Effector memory CD4-positive, alpha-beta T cell (primary cell): ENCODE measurements around the gene CLASP1.

Experiments
- DNase-seq, 3 donors: peaks; one replicate each; pipeline ENCODE4 v3.0.0-alpha.2; 2020
- H3K27ac ChIP-seq: 2 replicates; pipeline ENCODE4 v1.7.0; 2013; ENCODE audit warnings: mild to moderate bottlenecking, low read length, moderate library complexity; ENCODE audit not compliant: insufficient read depth, poor library complexity, severe bottlenecking
- H3K27me3 ChIP-seq: replicated peaks from 2 replicates; pipeline ENCODE4 v1.7.0; 2013; ENCODE audit warnings: mild to moderate bottlenecking, low read length; ENCODE audit not compliant: insufficient read depth, control insufficient read depth, poor library complexity, severe bottlenecking
- H3K36me3 ChIP-seq: 2 replicates; pipeline ENCODE4 v1.7.0; 2013; ENCODE audit warnings: mild to moderate bottlenecking, low read length, moderate library complexity; ENCODE audit not compliant: control insufficient read depth, insufficient read depth
- H3K4me1 ChIP-seq: 2 replicates; pipeline ENCODE4 v1.7.0; 2013; ENCODE audit warnings: low read length, mild to moderate bottlenecking; ENCODE audit not compliant: control insufficient read depth, insufficient read depth, poor library complexity, severe bottlenecking
- H3K4me3 ChIP-seq: 2 replicates; pipeline ENCODE4 v1.7.0; 2013; ENCODE audit warnings: low read length, low read depth, mild to moderate bottlenecking; ENCODE audit not compliant: insufficient read depth, poor library complexity, severe bottlenecking
- H3K9me3 ChIP-seq: 2 replicates; pipeline ENCODE4 v1.7.0; 2013; ENCODE audit warnings: mild to moderate bottlenecking, low read length, moderate library complexity; ENCODE audit not compliant: control insufficient read depth

CLASP1 gene

DNA sequence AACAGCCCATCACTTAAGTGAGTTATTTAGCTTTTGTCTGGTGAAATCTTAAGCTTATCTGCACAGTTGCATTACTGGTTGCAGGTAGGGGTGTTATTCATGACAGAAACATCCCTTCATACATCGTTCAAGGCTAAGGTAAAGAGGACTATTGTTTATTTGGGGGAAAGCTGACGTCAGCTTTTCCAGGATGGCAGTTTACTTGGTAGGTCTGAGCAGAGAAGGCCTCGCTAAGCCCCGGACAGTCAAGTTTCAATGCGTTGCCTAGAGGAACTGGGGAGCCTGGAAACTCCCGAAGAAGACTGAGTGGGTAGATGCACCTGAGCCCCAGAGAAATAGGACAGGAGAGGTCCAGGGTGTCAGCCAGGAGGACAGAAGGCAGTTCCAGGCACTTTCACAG is 116.4 kb downstream of the CLASP1 start:
- Histone ChIP-seq H3K27me3 (no peaks in the 10 kb centered on the region), H3K27ac (peak overlapping the region; percentile 26), H3K9me3 (no peaks in the 10 kb centered on the region), H3K4me3 (no peak overlapping the region), H3K36me3 (no peaks in the 10 kb centered on the region), H3K4me1 (peaks cover 5% of the 10 kb centered on the region)
- DNase-seq: no peak

DNA sequence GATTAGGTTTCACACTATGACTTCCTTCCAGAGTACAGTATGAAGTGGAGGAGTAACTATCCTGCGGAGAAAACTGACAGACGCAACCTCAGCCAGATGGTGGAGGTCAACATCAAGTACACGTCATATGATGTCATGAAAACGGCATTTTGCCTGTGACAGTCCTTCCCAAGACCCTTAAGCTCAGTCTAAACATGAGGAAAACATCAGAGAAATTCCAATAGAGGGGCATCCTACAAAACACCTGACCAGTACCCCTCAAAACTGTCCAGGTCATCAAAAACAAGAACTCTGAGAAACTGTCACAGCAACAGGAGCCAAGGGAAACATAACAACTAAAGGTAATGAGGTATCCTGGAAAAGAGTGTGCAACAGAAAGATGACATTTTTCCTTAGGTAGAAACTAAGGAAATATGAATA is 116.9 kb downstream of the CLASP1 start:
- H3K9me3 ChIP-seq: no peaks in the 10 kb centered on the region
- DNase-seq: no peak
- no peaks in the 10 kb centered on the region for H3K27me3 ChIP-seq
- H3K4me1 ChIP-seq: peaks cover 5% of the 10 kb centered on the region
- no peak overlapping the region for H3K4me3 ChIP-seq
- no peaks in the 10 kb centered on the region for H3K36me3 ChIP-seq
- no peak overlapping the region for H3K27ac ChIP-seq

DNA sequence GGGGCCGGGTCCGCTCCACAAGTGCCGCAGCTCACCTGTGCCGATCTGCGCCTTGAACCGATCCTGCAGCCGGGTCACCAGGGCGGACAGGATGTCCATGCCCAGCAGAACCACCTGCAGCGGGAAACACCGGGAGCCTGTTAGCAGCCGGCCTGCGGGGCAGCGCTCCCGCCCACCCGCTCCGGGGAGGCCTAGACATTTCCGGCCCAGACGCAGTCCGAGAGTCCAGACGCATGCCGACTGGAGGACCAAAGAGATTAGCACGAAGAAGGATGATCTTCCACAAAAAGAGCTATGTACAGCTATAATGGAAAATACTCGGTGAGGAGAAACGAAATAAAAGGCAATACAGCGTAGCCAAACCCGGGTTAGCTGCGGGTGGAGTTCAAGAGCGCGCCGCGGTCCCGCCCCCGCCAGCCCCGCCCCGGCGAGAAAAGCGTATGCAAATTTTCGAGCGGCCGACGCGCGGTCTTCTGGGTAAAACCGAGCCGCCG is 119.0 kb downstream of the CLASP1 start:
- Histone ChIP-seq H3K36me3 (peaks cover 6% of the 10 kb centered on the region), H3K27me3 (no peaks in the 10 kb centered on the region), H3K4me3 (peak overlapping the region; percentile 73), H3K4me1 (peaks cover 5% of the 10 kb centered on the region), H3K9me3 (no peaks in the 10 kb centered on the region), H3K27ac (peak overlapping the region; percentile 99)
- peak in 2 of 3 donors; percentile 69 to 78 for DNase-seq

DNA sequence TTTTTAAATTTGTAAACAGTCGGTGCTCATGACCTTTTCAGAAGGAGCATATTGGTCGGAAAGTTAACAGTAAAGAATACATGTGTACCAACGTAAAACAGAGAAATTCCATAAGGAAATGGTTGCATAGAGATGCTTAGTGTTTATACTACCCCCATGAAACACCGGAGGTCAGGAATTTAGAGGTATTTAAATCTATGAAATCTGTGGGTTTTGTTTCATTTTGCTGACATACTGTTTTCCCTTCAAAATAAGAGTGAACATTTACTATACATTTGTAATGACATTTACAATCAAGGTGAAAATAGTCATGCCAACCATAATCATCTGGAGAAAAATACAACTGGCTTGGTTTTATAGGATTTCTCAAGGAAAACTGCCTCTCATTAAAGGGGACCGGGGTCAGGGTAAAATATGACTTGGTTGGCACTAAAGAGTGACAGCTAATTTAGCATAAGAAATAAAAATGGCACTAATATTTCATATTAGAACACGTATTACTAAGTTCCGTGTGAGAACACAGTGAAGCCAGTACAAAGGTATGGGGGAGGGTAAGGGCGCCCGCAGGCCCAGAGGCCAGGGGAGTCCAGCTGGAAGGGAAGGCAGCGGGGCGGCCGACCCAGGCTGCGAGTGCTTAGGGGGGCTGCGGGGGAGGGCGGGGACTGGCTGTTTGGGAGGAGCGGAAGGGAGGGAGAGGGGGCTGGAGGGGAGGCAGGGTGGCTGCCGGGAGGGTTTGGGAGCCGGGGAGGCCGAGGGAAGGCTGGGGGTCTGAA is 119.6 kb downstream of the CLASP1 start:
- Histone ChIP-seq H3K4me3 (peak overlapping the region; percentile 73), H3K9me3 (no peaks in the 10 kb centered on the region), H3K36me3 (peaks cover 11% of the 10 kb centered on the region), H3K27me3 (no peaks in the 10 kb centered on the region), H3K27ac (peak overlapping the region; percentile 99), H3K4me1 (peaks cover 5% of the 10 kb centered on the region)
- peak in 1 of 3 donors; percentile 3 for DNase-seq

DNA sequence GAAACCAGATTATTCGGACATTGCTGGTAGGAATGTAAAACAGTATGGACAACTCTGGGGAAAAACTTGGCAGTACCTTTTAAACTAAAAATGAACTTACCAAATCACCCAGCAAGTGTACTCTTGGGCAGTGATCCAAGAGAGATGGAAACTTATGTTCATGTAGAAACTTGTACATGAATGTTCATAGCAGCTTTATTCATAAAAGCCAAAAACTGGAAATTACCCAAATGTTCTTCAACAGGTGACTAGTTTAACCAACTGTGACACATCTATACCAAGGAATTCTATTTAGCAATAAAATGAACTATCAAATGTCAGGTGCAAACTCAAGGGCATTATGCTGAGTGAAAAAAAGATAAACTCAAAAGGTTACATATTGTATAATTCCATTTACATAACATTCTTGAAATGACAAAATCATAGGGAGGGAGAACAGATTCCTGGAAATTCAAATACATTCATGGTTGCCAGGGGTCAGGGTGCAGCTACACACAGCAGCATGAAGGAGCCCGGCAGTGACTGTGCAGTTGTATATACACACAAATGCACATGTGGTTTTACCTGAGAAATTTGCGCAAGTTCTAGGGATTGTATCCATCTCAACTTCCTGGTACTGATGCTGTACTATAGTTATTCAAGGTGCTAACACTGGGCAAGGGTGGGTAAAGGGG is 122.1 kb downstream of the CLASP1 start:
- H3K4me1 ChIP-seq: peaks cover 5% of the 10 kb centered on the region
- H3K9me3 ChIP-seq: no peaks in the 10 kb centered on the region
- DNase-seq: no peak
- H3K27ac ChIP-seq: no peak overlapping the region
- H3K4me3 ChIP-seq: no peak overlapping the region
- no peaks in the 10 kb centered on the region for H3K27me3 ChIP-seq
- H3K36me3 ChIP-seq: peaks cover 23% of the 10 kb centered on the region

DNA sequence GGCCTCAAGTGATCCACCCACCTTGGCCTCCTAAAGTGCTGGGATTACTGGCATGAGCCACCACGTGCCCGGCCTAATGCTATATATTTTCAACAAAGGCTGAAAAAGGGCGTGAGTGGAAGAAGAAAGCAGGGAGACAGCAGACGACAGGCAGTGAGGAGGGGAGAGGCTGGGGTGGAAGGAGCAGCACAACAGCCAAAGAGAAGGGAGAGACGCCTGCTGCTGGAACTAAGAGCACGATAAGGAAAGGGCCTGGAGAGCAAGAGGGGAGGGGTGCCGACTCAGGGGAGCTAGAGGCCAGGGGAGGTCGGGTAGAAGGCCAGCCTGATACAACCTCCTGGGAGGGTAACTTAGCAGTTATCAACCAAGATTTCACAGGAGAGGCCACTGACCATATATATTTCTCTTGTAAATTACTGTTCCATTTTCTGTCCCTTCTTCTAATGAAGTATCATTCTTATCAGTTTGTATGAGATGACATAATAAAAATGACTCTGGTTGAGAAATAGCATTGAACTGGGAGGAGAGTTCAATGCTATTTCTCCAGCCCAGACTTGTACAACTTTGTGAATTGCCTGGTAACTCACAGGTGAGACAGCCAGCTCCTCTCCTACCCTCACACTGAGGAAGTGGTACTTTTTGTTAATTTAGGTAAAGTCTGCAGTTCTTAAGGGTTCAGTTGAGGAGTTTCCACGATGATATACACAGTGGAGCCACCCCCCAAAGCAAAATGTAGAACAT is 124.4 kb downstream of the CLASP1 start:
- Histone ChIP-seq H3K4me1 (peaks cover 4% of the 10 kb centered on the region), H3K4me3 (no peak overlapping the region), H3K9me3 (no peaks in the 10 kb centered on the region), H3K27ac (no peak overlapping the region), H3K36me3 (peaks cover 32% of the 10 kb centered on the region), H3K27me3 (no peaks in the 10 kb centered on the region)
- no peak for DNase-seq

DNA sequence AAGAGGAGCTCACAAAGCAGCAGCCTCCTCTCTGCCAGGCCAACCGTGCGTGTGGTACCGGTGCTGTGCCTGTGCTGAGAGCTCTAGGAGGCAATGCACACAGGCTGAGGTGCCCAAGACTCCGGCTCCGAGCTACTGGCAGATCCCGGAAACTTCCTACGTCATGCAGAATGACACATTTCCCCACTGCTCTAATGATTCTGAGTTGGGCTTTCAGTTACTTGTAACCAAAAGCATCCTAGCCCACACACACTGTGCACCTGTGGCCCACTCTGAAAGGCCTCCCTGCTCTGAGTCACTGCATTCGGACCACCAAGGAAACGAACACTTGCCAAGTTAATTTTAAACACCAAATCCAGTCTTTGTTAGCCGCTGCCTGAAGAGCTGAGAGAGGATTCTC is 127.9 kb downstream of the CLASP1 start:
- Histone ChIP-seq H3K36me3 (peaks cover 40% of the 10 kb centered on the region), H3K4me3 (no peak overlapping the region), H3K27me3 (no peaks in the 10 kb centered on the region), H3K27ac (no peak overlapping the region), H3K9me3 (no peaks in the 10 kb centered on the region), H3K4me1 (no peaks in the 10 kb centered on the region)
- DNase-seq: no peak

DNA sequence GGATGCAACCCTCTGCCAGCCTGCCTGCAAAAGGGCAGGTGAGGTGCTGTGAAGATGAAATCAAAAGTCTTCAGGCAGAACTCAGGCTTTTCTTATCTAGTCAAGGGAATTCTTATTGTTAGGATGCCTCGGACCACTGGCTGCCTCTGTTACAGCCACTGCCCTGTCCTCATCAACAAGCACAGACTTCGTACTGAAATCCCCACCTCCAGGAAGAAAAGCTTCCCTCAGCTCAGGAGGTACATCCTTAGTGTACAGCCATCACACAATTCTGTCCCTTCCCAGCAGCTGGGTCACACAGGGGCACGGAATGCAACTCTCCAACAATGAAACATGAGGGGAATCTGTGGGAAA is 128.6 kb downstream of the CLASP1 start:
- no peaks in the 10 kb centered on the region for H3K9me3 ChIP-seq
- no peak overlapping the region for H3K27ac ChIP-seq
- H3K36me3 ChIP-seq: peaks cover 35% of the 10 kb centered on the region
- no peaks in the 10 kb centered on the region for H3K4me1 ChIP-seq
- no peak overlapping the region for H3K4me3 ChIP-seq
- no peaks in the 10 kb centered on the region for H3K27me3 ChIP-seq
- DNase-seq: no peak

DNA sequence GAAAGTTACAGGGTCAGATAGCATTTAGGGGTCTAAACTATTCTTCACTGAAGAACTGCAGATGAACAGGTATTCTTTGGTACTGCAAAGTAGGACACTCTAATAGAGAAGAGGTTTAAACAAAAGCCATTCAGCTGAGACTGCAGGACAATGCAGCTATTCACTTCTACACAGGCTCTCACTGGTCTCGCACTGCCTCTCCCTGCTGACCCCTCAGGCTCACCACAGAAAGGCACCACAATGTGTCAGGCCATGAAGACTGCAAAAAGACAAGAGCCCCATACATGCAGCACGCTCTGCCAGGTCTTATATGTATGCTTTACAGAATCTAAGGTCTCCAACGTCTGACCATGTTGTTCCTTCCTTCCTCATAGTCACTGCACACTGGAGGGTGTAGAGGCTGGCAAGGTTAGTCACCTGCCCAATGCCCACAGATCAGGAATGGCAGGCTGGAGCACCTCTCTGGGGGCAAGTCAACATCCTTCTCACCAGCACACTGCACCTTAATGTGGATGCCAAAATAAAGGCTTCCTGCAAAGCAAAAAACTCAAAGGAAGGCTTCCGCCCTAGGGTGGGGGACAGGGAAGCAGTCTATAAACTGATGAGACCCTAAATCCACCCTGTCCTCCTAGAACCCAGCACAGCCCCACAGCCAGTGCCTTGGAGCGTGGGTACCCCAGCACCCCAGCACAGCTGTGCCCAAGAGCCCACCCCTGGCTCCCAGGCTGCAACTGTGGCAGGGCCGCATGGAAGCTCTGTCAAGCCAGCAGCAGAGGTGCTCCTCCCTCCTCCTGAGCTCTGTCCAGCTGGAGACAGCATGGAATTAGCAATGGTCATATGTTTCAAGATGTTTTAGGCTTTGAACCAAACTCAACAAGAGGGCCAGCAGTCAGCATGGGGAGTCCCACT is 129.3 kb downstream of the CLASP1 start:
- no peaks in the 10 kb centered on the region for H3K4me1 ChIP-seq
- H3K36me3 ChIP-seq: peaks cover 39% of the 10 kb centered on the region
- no peak overlapping the region for H3K4me3 ChIP-seq
- H3K9me3 ChIP-seq: no peaks in the 10 kb centered on the region
- no peak for DNase-seq
- no peak overlapping the region for H3K27ac ChIP-seq
- H3K27me3 ChIP-seq: no peaks in the 10 kb centered on the region
